ENCODE data around the gene SAV1. TPM values are rescaled to one million over a fixed set of nuclear protein-coding genes. Genes with fewer than 3 reads are reported as not detected.
"Not testable (repeated sequence)": the region's sequence is repeated elsewhere in the genome, so short reads cannot be mapped to it uniquely, and the experiment has no call there.

Gene SAV1
- total RNA-seq (31.8 TPM), polyA plus RNA-seq (25.5 TPM)

DNA sequence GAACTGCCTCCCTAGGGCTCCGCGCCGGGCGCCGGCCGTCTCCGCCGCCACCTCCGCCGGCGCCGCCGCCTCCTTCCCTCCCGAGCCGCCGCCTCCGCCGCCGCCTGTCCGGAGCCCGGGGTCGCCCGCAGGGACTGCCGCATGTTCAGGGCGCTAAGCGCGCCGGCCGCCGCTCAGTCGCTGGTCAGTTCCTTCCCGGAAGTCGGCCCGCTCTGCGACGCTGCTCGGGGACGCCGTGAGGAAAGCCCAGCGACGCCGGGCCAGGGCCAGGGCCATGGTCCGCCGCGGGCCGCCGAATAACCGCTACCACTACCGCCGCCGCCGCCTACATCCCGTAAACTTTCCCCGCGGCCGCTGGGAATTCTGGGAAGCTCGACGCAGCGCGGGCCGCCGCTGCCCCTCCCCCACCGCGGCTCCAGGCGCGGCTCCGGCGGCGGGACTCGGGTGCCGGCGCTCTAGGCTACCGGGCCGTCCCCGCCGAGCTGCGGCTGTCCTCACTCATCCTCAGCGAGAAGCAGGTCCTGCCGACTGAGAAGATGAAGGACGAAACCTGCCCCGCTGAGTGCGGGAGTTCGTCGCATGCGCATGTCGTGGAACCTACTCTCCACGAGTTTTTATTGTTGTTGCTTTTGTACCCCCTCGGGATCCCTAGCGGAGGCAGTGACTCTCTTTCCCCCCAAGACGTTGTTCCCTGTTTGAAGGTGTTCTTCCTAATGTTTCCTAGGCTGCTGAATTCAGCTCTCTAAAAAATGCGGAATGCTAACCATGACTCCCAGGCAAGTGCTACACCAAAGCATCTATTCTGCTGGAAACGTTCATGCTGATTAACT is at the start of gene SAV1:
TSS of gene SAV1 (minus strand) at position 311 of the 830 bp plus-strand sequence. CDS start 339 bp downstream, outside the sequence.
- peaks cover 2% of the 10 kb centered on the region for H3K4me1 ChIP-seq (ENCODE audit: insufficient read depth)
- H3K27ac ChIP-seq (ENCODE audit: low read depth) = peak within 1 kb of the TSS; percentile 92
- WGBS = under 1% methylated on average over 92 of the region's 92 CpGs
- peak within 1 kb of the TSS; percentile 79 for H3K4me3 ChIP-seq (ENCODE audit: low read depth, low read length)
- DNase-seq (ENCODE audit: extremely low spot score) = peak; percentile 50
- H3K36me3 ChIP-seq (ENCODE audit: insufficient read depth) = no peaks in the 10 kb centered on the region

DNA sequence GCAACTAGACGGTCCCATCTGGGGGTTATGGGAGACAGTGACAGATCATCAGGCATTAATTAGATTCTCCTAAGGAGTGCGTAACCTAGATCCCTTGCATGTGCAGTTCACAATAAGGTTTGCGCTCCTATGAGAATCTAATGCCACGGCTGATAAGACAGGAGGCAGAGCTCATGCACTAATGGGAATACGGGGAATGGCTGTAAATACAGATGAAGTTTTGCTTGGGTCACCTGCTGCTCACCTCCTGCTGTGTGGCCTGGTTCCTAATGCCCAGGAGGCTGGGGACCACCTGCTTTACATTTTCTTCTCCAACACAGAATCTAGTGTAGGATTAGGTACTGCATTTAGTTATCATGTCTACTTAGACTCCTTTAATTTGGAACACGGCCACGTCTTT is 49.7 kb upstream of the SAV1 start:
- Histone ChIP-seq H3K4me3 (ENCODE audit: low read depth, low read length) (no peak overlapping the region), H3K27ac (ENCODE audit: low read depth) (no peak overlapping the region), H3K36me3 (ENCODE audit: insufficient read depth) (no peaks in the 10 kb centered on the region), H3K4me1 (ENCODE audit: insufficient read depth) (no peaks in the 10 kb centered on the region)
- no peak for DNase-seq (ENCODE audit: extremely low spot score)
- WGBS = 60% methylated on average over 7 of the region's 7 CpGs

DNA sequence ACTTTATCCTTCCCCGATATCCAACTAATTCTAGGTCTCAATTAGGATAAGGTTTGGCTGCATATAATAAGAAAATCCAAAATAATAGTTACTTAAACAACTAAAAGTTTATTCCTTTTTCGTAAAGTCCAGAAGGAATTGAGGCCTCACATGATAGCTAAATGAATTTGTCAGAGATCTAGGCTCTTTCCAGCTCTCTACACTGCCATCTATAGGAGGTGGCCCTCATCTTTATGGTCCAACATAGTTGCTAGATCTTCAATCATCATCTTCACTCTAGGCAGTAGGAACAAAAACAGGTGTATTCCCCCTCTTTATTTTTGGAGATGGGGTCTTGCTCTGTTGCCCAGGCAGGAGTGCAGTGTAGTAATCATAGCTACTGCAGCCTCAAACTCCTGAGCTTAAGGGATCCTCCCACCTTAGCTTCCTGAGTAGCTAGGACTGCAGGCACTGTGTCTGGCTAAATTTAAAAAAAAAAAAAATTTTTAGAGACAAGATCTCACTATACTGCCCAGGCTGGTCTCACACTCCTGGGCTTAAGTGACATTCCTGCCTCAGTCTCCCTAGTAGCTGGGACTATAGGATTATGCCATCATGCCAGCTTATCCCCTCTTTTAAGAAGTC is 46.5 kb upstream of the SAV1 start:
- H3K4me3 ChIP-seq (ENCODE audit: low read depth, low read length) = no peak overlapping the region
- DNase-seq (ENCODE audit: extremely low spot score) = no peak
- H3K36me3 ChIP-seq (ENCODE audit: insufficient read depth) = no peaks in the 10 kb centered on the region
- 66% methylated on average over 2 of the region's 2 CpGs for WGBS
- no peak overlapping the region for H3K27ac ChIP-seq (ENCODE audit: low read depth)
- H3K4me1 ChIP-seq (ENCODE audit: insufficient read depth) = no peaks in the 10 kb centered on the region

GRCh38 chr14:50711043-50711442 is 42.9 kb upstream of the SAV1 start:
- H3K4me1 ChIP-seq (ENCODE audit: insufficient read depth) = no peaks in the 10 kb centered on the region
- DNase-seq (ENCODE audit: extremely low spot score) = no peak
- H3K4me3 ChIP-seq (ENCODE audit: low read depth, low read length) = no peak overlapping the region
- 94% methylated on average over 3 of the region's 3 CpGs for whole genome bisulfite sequencing
- H3K27ac ChIP-seq (ENCODE audit: low read depth) = no peak overlapping the region
- H3K36me3 ChIP-seq (ENCODE audit: insufficient read depth) = no peaks in the 10 kb centered on the region

DNA sequence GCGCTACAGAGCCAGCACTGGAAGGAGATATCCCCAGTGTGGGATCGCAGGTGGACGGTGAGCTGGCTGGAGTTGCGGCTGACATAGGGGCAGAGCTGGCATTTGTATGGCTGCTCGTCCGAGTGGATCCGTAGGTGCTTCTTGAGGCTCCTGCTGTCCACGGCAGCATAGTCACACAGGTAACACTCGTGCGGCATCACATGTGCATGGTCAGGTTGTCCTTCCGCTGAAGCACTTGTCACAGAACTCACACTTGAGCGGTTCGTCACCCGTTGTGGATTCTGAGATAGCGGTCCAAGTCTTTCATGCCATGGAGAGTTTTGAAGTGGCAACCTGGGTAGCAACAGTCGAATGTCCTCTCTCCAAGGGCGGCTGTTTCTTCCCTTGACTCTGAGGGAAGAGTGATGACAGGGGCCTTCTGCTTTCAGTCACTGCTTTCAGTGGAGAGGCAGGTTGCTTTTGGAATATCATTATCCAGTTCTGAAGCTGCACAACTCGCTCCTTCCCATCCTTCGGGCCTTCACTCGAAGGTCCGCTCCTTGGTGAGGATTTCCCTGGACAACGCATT is 37.0 kb upstream of the SAV1 start:
- 95% methylated on average over 22 of the region's 22 CpGs for WGBS

DNA sequence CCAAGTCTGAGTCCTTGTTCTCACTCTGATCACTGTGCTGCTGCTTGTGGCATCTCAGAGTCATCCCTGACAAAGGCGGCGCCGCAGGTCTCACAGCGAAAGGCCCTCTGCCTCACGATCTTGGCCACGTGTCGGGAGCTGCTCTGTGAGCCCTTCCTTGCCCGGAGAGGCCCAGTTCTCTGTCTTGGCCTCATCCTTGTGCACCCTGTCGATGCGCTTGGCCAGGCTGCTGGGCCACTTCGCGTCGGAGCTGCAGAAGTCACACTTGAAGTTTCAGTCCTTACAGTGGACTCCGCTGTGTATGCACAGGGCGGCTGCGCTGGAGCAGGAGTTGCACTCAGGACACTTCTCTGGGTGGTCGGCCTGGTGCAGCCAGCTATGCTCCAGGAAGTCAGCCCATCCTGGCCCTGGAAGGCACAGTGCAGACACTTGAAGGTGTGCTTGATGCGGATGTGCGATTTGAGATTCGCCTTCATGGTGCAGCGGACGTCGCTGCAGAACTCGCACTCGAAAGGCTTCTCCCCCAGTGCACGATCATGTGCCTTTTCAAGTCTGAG is 36.4 kb upstream of the SAV1 start:
- no peak for DNase-seq (ENCODE audit: extremely low spot score)
- no peaks in the 10 kb centered on the region for H3K36me3 ChIP-seq (ENCODE audit: insufficient read depth)
- WGBS = 94% methylated on average over 26 of the region's 26 CpGs
- H3K4me1 ChIP-seq (ENCODE audit: insufficient read depth) = no peaks in the 10 kb centered on the region
- H3K4me3 ChIP-seq (ENCODE audit: low read depth, low read length) = no peak overlapping the region
- no peak overlapping the region for H3K27ac ChIP-seq (ENCODE audit: low read depth)

More for the DNA sequence above, 37.0 kb upstream of the SAV1 start:
- no peak overlapping the region for H3K27ac ChIP-seq (ENCODE audit: low read depth)
- DNase-seq (ENCODE audit: extremely low spot score) = no peak
- H3K36me3 ChIP-seq (ENCODE audit: insufficient read depth) = no peaks in the 10 kb centered on the region
- H3K4me3 ChIP-seq (ENCODE audit: low read depth, low read length) = no peak overlapping the region
- no peaks in the 10 kb centered on the region for H3K4me1 ChIP-seq (ENCODE audit: insufficient read depth)

DNA sequence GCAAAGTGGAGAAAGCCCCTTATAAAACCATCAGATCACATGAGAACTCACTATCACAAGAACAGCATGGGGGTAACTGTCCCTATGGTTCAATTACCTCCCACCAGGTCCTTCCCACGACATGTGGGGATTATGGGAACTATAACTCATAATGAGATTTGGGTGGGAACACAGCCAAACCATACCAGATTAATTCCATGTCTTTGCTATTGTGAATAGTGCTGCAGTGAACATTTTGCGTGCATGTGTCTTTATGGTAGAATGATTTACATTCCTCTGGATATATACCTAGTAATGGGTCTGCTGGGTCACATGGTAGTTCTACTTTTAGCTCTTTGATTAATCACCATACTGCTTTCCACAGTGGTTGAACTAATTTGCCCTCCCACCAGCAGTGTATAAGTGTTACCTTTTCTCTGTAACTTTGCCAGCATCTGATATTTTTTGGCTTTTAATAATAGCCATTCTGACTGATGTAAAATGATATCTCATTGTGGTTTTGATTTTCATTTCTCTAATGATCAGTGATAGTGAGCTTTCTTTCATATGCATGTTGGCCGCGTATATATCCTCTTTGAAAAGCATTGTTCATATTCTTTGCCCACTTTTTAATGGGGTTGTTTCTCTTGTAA is 29.7 kb upstream of the SAV1 start:
- DNase-seq (ENCODE audit: extremely low spot score) = no peak
- H3K27ac ChIP-seq (ENCODE audit: low read depth) = no peak overlapping the region
- no peaks in the 10 kb centered on the region for H3K36me3 ChIP-seq (ENCODE audit: insufficient read depth)
- WGBS = 68% methylated on average over 4 of the region's 4 CpGs
- no peaks in the 10 kb centered on the region for H3K4me1 ChIP-seq (ENCODE audit: insufficient read depth)
- H3K4me3 ChIP-seq (ENCODE audit: low read depth, low read length) = no peak overlapping the region

DNA sequence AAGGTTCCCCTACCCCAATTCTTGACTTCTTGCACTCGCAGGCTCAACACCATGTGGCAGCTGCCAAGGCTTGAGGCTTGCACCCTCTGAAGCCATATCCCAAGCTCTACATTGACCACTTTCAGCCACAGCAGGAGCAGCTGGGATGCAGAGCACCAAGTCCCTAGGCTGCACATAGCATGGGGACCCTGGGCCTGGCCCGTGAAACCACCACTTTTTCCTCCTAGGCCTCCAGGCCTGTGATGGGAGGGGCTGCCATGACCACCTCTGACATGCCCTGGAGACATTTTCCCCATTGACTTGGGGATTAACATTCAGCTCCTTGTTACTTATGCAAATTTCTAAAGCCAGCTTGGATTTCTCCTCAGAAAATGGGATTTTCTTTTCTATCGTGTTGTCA is 26.2 kb upstream of the SAV1 start:
- not testable (repeated sequence) for H3K4me3 ChIP-seq (ENCODE audit: low read depth, low read length); DNase-seq (ENCODE audit: extremely low spot score); H3K4me1 ChIP-seq (ENCODE audit: insufficient read depth); H3K36me3 ChIP-seq (ENCODE audit: insufficient read depth); H3K27ac ChIP-seq (ENCODE audit: low read depth)
- 95% methylated on average over 3 of the region's 3 CpGs for WGBS

- Histone ChIP-seq H3K36me3 (ENCODE audit: insufficient read depth) (no peaks in the 10 kb centered on the region), H3K27ac (ENCODE audit: low read depth) (no peak overlapping the region), H3K4me1 (ENCODE audit: insufficient read depth) (no peaks in the 10 kb centered on the region), H3K4me3 (ENCODE audit: low read depth, low read length) (no peak overlapping the region)
- WGBS = 95% methylated on average over 1 of the region's 1 CpG
- DNase-seq (ENCODE audit: extremely low spot score) = no peak
Measured at GRCh38 chr14:50688875-50689274, 20.8 kb upstream of the SAV1 start.

DNA sequence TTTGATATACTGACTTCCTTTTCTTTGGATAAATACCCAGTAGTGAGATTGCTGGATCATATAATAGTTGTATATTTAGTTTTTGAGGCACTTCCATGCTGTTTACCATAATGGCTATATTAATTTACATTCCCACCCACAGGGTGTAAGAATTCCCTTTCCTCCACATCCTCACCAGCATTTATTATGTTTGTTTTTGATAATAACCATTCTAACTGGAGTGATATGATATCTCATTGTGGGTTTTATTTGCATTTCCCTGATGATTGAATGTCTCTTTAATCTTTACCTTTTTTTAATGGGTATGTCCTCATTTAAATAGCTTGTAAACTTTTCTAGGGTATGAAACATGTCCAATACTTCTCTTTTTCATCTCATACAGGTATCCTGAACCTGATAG is 11.6 kb upstream of the SAV1 start:
- no peaks in the 10 kb centered on the region for H3K36me3 ChIP-seq (ENCODE audit: insufficient read depth)
- peaks cover 2% of the 10 kb centered on the region for H3K4me1 ChIP-seq (ENCODE audit: insufficient read depth)
- no peak overlapping the region for H3K27ac ChIP-seq (ENCODE audit: low read depth)
- no peak for DNase-seq (ENCODE audit: extremely low spot score)
- no peak overlapping the region for H3K4me3 ChIP-seq (ENCODE audit: low read depth, low read length)

GRCh38 chr14:50678163-50678562 is 10.1 kb upstream of the SAV1 start:
- DNase-seq (ENCODE audit: extremely low spot score) = no peak
- H3K4me1 ChIP-seq (ENCODE audit: insufficient read depth) = peaks cover 2% of the 10 kb centered on the region
- H3K36me3 ChIP-seq (ENCODE audit: insufficient read depth) = no peaks in the 10 kb centered on the region
- 74% methylated on average over 5 of the region's 5 CpGs for WGBS
- H3K4me3 ChIP-seq (ENCODE audit: low read depth, low read length) = no peak overlapping the region
- no peak overlapping the region for H3K27ac ChIP-seq (ENCODE audit: low read depth)

DNA sequence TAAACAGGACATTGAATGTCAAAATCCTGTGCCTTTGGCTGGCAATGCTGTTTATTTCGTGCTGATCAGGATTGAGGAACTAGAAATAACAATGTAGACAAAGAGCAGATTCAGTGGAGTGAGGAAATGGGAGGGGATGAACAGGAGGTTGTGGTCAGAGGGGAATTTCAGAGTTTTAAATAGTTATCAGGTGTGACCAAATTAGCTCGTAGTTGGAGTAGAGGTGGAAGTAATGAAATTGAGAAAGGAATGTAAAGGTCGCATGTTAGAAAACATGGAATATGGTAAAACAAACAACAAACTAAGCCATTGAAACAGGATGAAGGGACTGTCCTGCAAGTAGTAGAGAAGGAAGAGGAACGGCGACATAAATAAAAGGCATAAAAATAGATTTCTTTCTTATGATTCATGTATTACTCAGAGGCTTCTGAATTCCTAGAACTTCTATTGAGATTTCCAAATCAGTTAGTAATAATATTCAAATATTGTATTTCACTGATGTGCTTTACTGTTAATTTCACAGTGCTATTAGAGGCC is 9.5 kb upstream of the SAV1 start:
- 49% methylated on average over 5 of the region's 5 CpGs for WGBS
- no peak for DNase-seq (ENCODE audit: extremely low spot score)
- Histone ChIP-seq H3K27ac (ENCODE audit: low read depth) (no peak overlapping the region), H3K4me3 (ENCODE audit: low read depth, low read length) (no peak overlapping the region), H3K4me1 (ENCODE audit: insufficient read depth) (peaks cover 2% of the 10 kb centered on the region), H3K36me3 (ENCODE audit: insufficient read depth) (no peaks in the 10 kb centered on the region)

DNA sequence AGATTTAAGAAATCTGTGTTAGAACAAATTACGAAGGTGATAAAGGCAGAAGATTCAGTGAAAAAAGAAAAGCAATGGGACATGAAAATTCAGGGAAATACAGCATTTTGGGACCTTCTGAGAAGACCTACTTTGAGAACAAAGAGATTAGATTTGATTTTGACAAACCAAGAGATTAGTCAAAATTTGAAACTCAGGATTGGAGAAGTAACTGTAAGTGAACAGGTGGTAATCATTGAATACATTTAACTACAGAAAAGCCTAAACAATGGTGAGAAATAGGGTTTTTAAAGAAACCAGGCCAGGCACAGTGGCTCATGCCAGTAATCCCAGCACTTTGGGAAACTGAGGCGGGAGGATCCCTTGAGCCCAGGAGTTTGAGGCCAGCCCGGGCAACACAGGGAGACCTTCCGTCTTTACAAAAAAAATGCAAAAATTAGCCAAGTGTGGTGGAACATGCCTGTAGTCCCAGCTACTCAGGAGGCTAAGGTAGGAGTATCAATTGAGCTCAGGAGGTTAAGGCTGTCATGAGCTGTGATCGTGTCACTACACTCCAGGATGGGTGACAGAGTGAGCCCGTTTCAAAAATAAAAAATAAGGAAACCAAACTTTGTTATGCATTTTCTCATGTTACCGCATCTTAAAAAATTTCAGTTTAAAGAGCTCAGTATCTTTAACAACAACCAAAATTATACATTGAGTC is 8.9 kb upstream of the SAV1 start:
- H3K4me3 ChIP-seq (ENCODE audit: low read depth, low read length) = no peak overlapping the region
- no peak for DNase-seq (ENCODE audit: extremely low spot score)
- no peaks in the 10 kb centered on the region for H3K36me3 ChIP-seq (ENCODE audit: insufficient read depth)
- 86% methylated on average over 7 of the region's 7 CpGs for WGBS
- H3K4me1 ChIP-seq (ENCODE audit: insufficient read depth) = peaks cover 2% of the 10 kb centered on the region
- H3K27ac ChIP-seq (ENCODE audit: low read depth) = no peak overlapping the region

Data from urinary bladder (tissue), 4 donors.